GM12878 (cell line): ENCODE results near the gene NMT1. TPM values are rescaled to one million over a fixed set of nuclear protein-coding genes. Genes with fewer than 3 reads are reported as not detected.

Source experiments
- ATAC-seq: fragments of 200-7000 bp; cut with Tn5 transposase; 3 replicates; pipeline ENCODE4 v1.9.1; 2020; ENCODE audit warnings: mild to moderate bottlenecking, moderate library complexity
- BruUV-seq: library from RNA; stranded (reverse); fragments of 400-500 nt; replicated peaks from 2 replicates; lab custom pipeline; 2021; lab: Mats Ljungman, UMichigan
- CTCF ChIA-PET: fragments of 300-600 bp; sonication (Branson Sonifier 250); formaldehyde crosslinking; extraction: SDS; loops from one replicate; lab custom pipeline; 2021; ENCODE audit warnings: inconsistent platforms; lab: Yijun Ruan, JAX
- POLR2A ChIA-PET: fragments of 350-600 bp; formaldehyde crosslinking; extraction: SDS; loops from one replicate; lab custom pipeline; 2021; ENCODE audit warnings: inconsistent platforms; lab: Charles Lee
- RAD21 ChIA-PET: fragments of 300-600 bp; sonication (Branson Sonifier 250); formaldehyde crosslinking; loops from one replicate; lab custom pipeline; 2023; ENCODE audit warnings: antibody characterized with exemption; ENCODE audit not compliant: unreplicated experiment; lab: Charles Lee
- SMC1A ChIA-PET: fragments of 300-600 bp; sonication (Branson Sonifier 250); formaldehyde crosslinking; loops from one replicate; lab custom pipeline; 2023; ENCODE audit not compliant: unreplicated experiment, uncharacterized antibody; lab: Charles Lee
- DNase-seq: peaks from one replicate; pipeline ENCODE4 v3.0.0-alpha.2; 2011; ENCODE audit warnings: low read depth, low spot score
- FAIRE-seq: peaks from 3 replicates; lab custom pipeline; 2011; peaks lifted over from hg19 to GRCh38; lab: Jason Lieb, UNC
- H2AFZ ChIP-seq: 2 replicates; pipeline ENCODE4 v1.6.0; 2011; ENCODE audit warnings: low read depth, low read length, control low read depth; ENCODE audit not compliant: control insufficient read depth
- H3K27ac ChIP-seq: 2 replicates; pipeline ENCODE4 v1.5.1; 2011; ENCODE audit warnings: control low read depth; ENCODE audit not compliant: control insufficient read depth, insufficient read depth
- H3K27me3 ChIP-seq, 2 experiments: replicated peaks in 1 of 2; 2 replicates each; pipeline versions ENCODE4 v1.6.0 to v1.6.1; 2011; ENCODE audit warnings: low read length in 1 of 2; ENCODE audit not compliant: control insufficient read depth in 2 of 2, insufficient read depth in 2 of 2
- H3K36me3 ChIP-seq, 2 experiments: 2 replicates each; pipeline ENCODE4 v1.5.1; 2011; ENCODE audit warnings: low read length in 1 of 2; ENCODE audit not compliant: control insufficient read depth in 2 of 2, insufficient read depth in 2 of 2
- H3K4me1 ChIP-seq: 2 replicates; pipeline ENCODE4 v1.6.1; 2011; ENCODE audit warnings: mild to moderate bottlenecking, low read length, moderate library complexity, mixed read lengths; ENCODE audit not compliant: control insufficient read depth, insufficient read depth
- H3K4me2 ChIP-seq: 2 replicates; pipeline ENCODE4 v1.6.0; 2011; ENCODE audit warnings: control low read depth; ENCODE audit not compliant: control insufficient read depth, insufficient read depth
- H3K4me3 ChIP-seq: fragments of 200-600 bp; sonication (generic); 2 replicates; pipeline ENCODE4 v1.5.1; 2016
- H3K79me2 ChIP-seq: 2 replicates; pipeline ENCODE4 v1.6.0; 2011; ENCODE audit warnings: low read length; ENCODE audit not compliant: control insufficient read depth, insufficient read depth
- H3K9ac ChIP-seq: 2 replicates; pipeline ENCODE4 v1.8.0; 2011; ENCODE audit warnings: low read length, control low read depth, mixed read lengths; ENCODE audit not compliant: control insufficient read depth, insufficient read depth
- H3K9me3 ChIP-seq: replicated peaks from 3 replicates; pipeline ENCODE4 v1.5.1; 2011; ENCODE audit warnings: mild to moderate bottlenecking, low read length; ENCODE audit not compliant: control insufficient read depth, insufficient read depth
- H4K20me1 ChIP-seq: 2 replicates; pipeline ENCODE4 v1.6.0; 2011; ENCODE audit not compliant: control insufficient read depth, insufficient read depth
- BRCA1 ChIP-seq: IDR thresholded peaks from 2 replicates; pipeline ENCODE4 v1.6.1; 2011; ENCODE audit warnings: low read depth, low read length, improper control_type of control experiment
- CEBPB ChIP-seq, 2 experiments: fragments of 150-350 bp in 1 of 2; IDR thresholded peaks; 2 replicates each; pipeline ENCODE4 v1.6.1; 2012 to 2014; ENCODE audit warnings: low read depth in 2 of 2, low read length in 2 of 2, borderline replicate concordance in 1 of 2, inconsistent platforms in 1 of 2
- DPF2 ChIP-seq: fragments of 450-650 bp; IDR thresholded peaks from 2 replicates; pipeline ENCODE4 v1.6.1; 2017; ENCODE audit warnings: mild to moderate bottlenecking
- E4F1 ChIP-seq: fragments of 450-650 bp; IDR thresholded peaks from 2 replicates; pipeline ENCODE4 v1.6.1; 2018; ENCODE audit warnings: borderline replicate concordance, mild to moderate bottlenecking; ENCODE audit not compliant: partially characterized antibody
- FOXK2 ChIP-seq: fragments of 450-650 bp; IDR thresholded peaks from 2 replicates; pipeline ENCODE4 v1.6.1; 2017; ENCODE audit warnings: mild to moderate bottlenecking, moderate library complexity
- GABPA ChIP-seq: IDR thresholded peaks from 2 replicates; pipeline ENCODE4 v1.6.1; 2014; ENCODE audit warnings: antibody characterized with exemption, low read depth, mild to moderate bottlenecking, inconsistent platforms
- IRF5 ChIP-seq: fragments of 450-650 bp; IDR thresholded peaks from 2 replicates; pipeline ENCODE4 v1.6.1; 2017; ENCODE audit warnings: borderline replicate concordance
- KAT2A ChIP-seq: conservative IDR thresholded peaks from 2 replicates; pipeline ENCODE4 v1.6.1; 2011; ENCODE audit warnings: low read depth, low read length; ENCODE audit not compliant: control insufficient read depth
- LARP7 ChIP-seq: fragments of 450-650 bp; IDR thresholded peaks from 2 replicates; pipeline ENCODE4 v1.6.1; 2017; ENCODE audit warnings: mild to moderate bottlenecking
- RB1 ChIP-seq: fragments of 450-650 bp; formaldehyde crosslinking; IDR thresholded peaks from 2 replicates; pipeline ENCODE4 v1.6.1; 2017; ENCODE audit warnings: mild to moderate bottlenecking, borderline replicate concordance
- SP1 ChIP-seq: IDR thresholded peaks from one replicate; pipeline ENCODE4 v1.6.1; 2011; ENCODE audit warnings: low read depth, low read length
- SREBF2 ChIP-seq: IDR thresholded peaks from 2 replicates; pipeline ENCODE4 v1.6.1; 2012; ENCODE audit warnings: mild to moderate bottlenecking, low read length
- SRF ChIP-seq, 2 experiments: IDR thresholded peaks; 2 replicates each; pipeline ENCODE4 v1.6.1; 2011; ENCODE audit warnings: low read depth in 2 of 2, low read length in 2 of 2, mild to moderate bottlenecking in 1 of 2, moderate library complexity in 1 of 2
- WGBS: methylation state at CpG from one replicate; pipeline ENCODE4 v1.1.6; 2016; ENCODE audit warnings: low lambda C conversion rate; ENCODE audit not compliant: insufficient replicate concordance, insufficient coverage; ENCODE audit errors: missing lambda C conversion rate; 5-methylcytosine and 5-hydroxymethylcytosine counted together
- in situ Hi-C: fragments of 300-500 bp; cut with MboI; formaldehyde crosslinking; loops from 9 replicates; pipeline ENCODE4 v1.14.3; 2018; ENCODE audit warnings: mixed read lengths
- intact Hi-C: fragments of 100-400 bp; cut with micrococcal nuclease; formaldehyde crosslinking; loops from one replicate; pipeline ENCODE4 v1.14.2; 2022; ENCODE audit not compliant: unreplicated experiment
- polyA plus RNA-seq, 11 experiments: library from polyadenylated mRNA; depleted of rRNA in 4 of 11; unstranded in 6 of 11; stranded (reverse) in 5 of 11; fragments of >200 nt; fragmentation: Nextera tagmentation in 4 of 11; fragmentation: Illumina TruSeq in 1 of 11; extraction: Ambion mirVana in 4 of 11; extraction: Trizol in 1 of 11; gene quantifications; 1 replicate in 1 of 11; 2 replicates in 10 of 11; pipeline versions ENCODE4 v1.2.1 to v1.2.3, GENCODE V29; 2011 to 2016; ENCODE audit warnings: inconsistent platforms in 2 of 11, missing spikeins in 2 of 11, low read depth in 1 of 11
- total RNA-seq, 4 experiments: library from RNA; depleted of rRNA in 3 of 4; stranded (reverse); fragments of >200 nt in 3 of 4; fragmentation: Illumina TruSeq in 1 of 4; extraction: Trizol in 1 of 4; gene quantifications; 2 replicates each; pipeline versions ENCODE4 v1.2.1 to v1.2.3, GENCODE V29; 2013 to 2021
- TF ChIP-seq, protein P1 (sequence below), 3 experiments: IDR thresholded peaks in 2 of 3; conservative IDR thresholded peaks in 1 of 3; 2 replicates each; pipeline ENCODE4 v1.5.1; 2011; ENCODE audit warnings: low read depth in 3 of 3, low read length in 3 of 3, mild to moderate bottlenecking in 3 of 3, control low read depth in 2 of 3, moderate library complexity in 2 of 3, inconsistent platforms in 1 of 3, mixed read lengths in 1 of 3; ENCODE audit not compliant: control insufficient read depth in 2 of 3, insufficient read depth in 1 of 3; ENCODE audit errors: extremely low read depth in 1 of 3
- TF ChIP-seq, protein P2 (sequence below): IDR thresholded peaks from 2 replicates; pipeline ENCODE4 v1.6.1; 2011; ENCODE audit warnings: borderline replicate concordance, low read depth, mild to moderate bottlenecking, moderate library complexity, low read length; ENCODE audit not compliant: insufficient read depth, poor library complexity, severe bottlenecking

Gene NMT1
- total and polyA plus RNA-seq, 10 of the 15 experiments (the other 5 are each of a cell fraction or from before 2014, with no cell fraction given), result 96.7 to 395 (median 222) TPM

DNA sequence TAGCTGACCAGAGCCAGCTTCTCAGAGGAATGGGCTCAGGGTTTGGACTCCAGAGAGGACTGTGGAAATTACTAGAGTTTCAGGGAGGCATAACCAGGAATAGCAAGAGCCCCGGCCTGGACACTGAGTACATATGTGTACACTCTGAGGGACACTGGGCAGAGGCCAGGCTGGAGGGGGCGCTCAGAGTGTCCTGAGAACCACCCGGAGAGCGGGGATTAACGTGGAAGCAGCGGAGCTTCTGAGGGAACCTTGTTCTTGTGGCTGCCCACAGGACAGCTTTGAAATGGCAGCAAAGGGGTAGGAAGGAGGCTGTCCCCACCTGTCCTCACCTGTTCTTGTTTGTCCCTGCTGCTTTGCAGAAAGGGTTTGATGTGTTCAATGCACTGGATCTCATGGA is 43.4 kb downstream of the NMT1 start:
- no peak overlapping the region for H3K4me3 ChIP-seq
- intact Hi-C loops (no loop called here), in situ Hi-C loops (loop anchor here (10.0 kb wide), 1 partner anchor 180 kb away; no protein-coding TSS in a partner anchor)
- no peak overlapping the region for H3K27ac ChIP-seq
- H3K79me2 ChIP-seq, result no peaks in the 10 kb centered on the region
- H3K27me3 ChIP-seq, result no peaks in the 10 kb centered on the region
- ChIA-PET RAD21 (no interaction called here), CTCF (interaction anchor here (0.9 to 2.0 kb wide), 5 partner anchors 9 to 184 kb away, joined by 3 to 4 read pairs (median 3); partner anchors contain the start of genes ACBD4 and PLCD3), POLR2A (no interaction called here), SMC1A (no interaction called here)
- no peak overlapping the region for H3K4me2 ChIP-seq
- ATAC-seq, result no peak
- no peak overlapping the region for H3K9ac ChIP-seq
- 91% methylated on average over 6 of the region's 6 CpGs for WGBS
- BruUV-seq, result no TSS peak
- H3K9me3 ChIP-seq, result no peaks in the 10 kb centered on the region
- no peaks in the 10 kb centered on the region for H3K4me1 ChIP-seq
- FAIRE-seq, result no peak
- TF ChIP-seq FOXK2 (no peak), SREBF2 (no peak), BRCA1 (no peak), GABPA (no peak), IRF5 (no peak), RB1 (no peak), LARP7 (no peak), SP1 (no peak), E4F1 (no peak), DPF2 (no peak), SRF (IDR thresholded peaks at IDR 0.05; ENCODE audit: low read depth in 2 of 2, low read length in 2 of 2) (no peak), CEBPB (IDR thresholded peaks at IDR 0.05; ENCODE audit: borderline replicate concordance in 1 of 2, low read depth in 2 of 2, low read length in 2 of 2) (no peak), KAT2A (no peak)
- TF ChIP-seq, protein P1, sequence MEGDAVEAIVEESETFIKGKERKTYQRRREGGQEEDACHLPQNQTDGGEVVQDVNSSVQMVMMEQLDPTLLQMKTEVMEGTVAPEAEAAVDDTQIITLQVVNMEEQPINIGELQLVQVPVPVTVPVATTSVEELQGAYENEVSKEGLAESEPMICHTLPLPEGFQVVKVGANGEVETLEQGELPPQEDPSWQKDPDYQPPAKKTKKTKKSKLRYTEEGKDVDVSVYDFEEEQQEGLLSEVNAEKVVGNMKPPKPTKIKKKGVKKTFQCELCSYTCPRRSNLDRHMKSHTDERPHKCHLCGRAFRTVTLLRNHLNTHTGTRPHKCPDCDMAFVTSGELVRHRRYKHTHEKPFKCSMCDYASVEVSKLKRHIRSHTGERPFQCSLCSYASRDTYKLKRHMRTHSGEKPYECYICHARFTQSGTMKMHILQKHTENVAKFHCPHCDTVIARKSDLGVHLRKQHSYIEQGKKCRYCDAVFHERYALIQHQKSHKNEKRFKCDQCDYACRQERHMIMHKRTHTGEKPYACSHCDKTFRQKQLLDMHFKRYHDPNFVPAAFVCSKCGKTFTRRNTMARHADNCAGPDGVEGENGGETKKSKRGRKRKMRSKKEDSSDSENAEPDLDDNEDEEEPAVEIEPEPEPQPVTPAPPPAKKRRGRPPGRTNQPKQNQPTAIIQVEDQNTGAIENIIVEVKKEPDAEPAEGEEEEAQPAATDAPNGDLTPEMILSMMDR (IDR thresholded peaks at IDR 0.05 in 2 of 3, conservative IDR thresholded peaks at IDR 0.05 in 1 of 3; ENCODE audit: control insufficient read depth in 2 of 3, extremely low read depth in 1 of 3, insufficient read depth in 1 of 3, low read depth in 3 of 3, low read length in 3 of 3), result no peak
- TF ChIP-seq, protein P2, sequence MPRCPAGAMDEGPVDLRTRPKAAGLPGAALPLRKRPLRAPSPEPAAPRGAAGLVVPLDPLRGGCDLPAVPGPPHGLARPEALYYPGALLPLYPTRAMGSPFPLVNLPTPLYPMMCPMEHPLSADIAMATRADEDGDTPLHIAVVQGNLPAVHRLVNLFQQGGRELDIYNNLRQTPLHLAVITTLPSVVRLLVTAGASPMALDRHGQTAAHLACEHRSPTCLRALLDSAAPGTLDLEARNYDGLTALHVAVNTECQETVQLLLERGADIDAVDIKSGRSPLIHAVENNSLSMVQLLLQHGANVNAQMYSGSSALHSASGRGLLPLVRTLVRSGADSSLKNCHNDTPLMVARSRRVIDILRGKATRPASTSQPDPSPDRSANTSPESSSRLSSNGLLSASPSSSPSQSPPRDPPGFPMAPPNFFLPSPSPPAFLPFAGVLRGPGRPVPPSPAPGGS, result no peak
- no peak for DNase-seq
- no peak overlapping the region for H2AFZ ChIP-seq
- H3K36me3 ChIP-seq, result peaks cover 52 to 54% of the 10 kb centered on the region in 2 experiments
- peaks cover 3% of the 10 kb centered on the region; the same call in 1 of the 2 replicates for H4K20me1 ChIP-seq
